ENCODE results near the gene ZPBP2. TPM values are rescaled to one million over a fixed set of nuclear protein-coding genes. Genes with fewer than 3 reads are reported as not detected.

Gene ZPBP2, protein sequence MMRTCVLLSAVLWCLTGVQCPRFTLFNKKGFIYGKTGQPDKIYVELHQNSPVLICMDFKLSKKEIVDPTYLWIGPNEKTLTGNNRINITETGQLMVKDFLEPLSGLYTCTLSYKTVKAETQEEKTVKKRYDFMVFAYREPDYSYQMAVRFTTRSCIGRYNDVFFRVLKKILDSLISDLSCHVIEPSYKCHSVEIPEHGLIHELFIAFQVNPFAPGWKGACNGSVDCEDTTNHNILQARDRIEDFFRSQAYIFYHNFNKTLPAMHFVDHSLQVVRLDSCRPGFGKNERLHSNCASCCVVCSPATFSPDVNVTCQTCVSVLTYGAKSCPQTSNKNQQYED
- polyA plus RNA-seq (not detected in 3 replicates), polyA minus RNA-seq (not detected in 3 replicates)
- not detected for polyA plus RNA-seq (2011; ENCODE audit: low read depth)
- not detected in 2 replicates for polyA plus RNA-seq (2011; cell fraction: cytosol; rRNA removed)
- polyA plus RNA-seq (2011; cell fraction: nucleus; rRNA removed), result not detected in 2 replicates
- not detected in 2 replicates for polyA plus RNA-seq (2012; ENCODE audit: low replicate concordance)
- polyA minus RNA-seq (2011; cell fraction: cytosol; rRNA and poly(A)+ RNA removed), result not detected
- polyA minus RNA-seq (2011; cell fraction: nucleus; rRNA and poly(A)+ RNA removed), result not detected in 2 replicates

DNA sequence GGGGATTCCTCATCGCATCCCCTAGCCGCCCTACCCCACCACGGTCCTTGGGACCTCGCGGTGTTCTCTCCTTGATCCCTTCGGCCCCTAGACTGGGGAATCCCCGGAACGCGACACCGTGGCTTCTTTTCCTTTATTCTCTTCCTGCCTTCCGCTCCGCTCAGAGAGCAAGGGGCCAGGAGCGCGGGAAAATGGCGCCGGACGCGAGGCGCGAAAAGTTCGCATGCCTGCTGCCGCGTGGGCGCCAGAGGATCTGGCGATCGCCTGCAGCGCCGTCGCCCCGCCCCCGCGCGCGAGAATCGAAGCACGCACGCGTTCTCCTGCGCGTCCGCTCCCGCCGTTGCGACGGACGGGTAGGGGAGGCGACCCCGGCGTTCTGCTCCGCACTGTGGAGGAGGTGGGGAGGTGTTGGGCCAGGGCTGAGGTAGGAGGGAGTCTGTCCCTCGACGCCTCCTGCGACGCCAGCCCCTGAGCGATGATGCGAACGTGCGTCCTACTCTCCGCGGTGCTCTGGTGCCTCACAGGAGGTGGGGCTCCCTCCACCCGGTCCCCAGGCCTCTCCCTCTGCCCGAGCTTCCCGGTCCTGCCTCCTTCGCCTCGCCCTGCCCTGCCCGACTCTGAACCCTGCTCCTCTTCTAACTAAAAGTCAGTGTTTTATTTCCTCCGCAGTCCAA, at the start of gene ZPBP2:
TSS of gene ZPBP2 (plus strand) at position 323 of the 674 bp plus-strand sequence. CDS start at position 476, 153 bp downstream.
- Histone ChIP-seq H4K20me1 (ENCODE audit: control insufficient read depth, extremely low read depth, insufficient read depth, low read length) (no peaks in the 10 kb centered on the region), H2AFZ (ENCODE audit: control insufficient read depth, low read length) (no peak within 1 kb of the TSS), H3K4me2 (ENCODE audit: control insufficient read depth, extremely low read depth, insufficient read depth, low read depth, low read length) (no peak within 1 kb of the TSS), H3K9me3 (ENCODE audit: control insufficient read depth, low read depth, low read length) (no peaks in the 10 kb centered on the region), H3K27me3 (ENCODE audit: control insufficient read depth, extremely low read depth, insufficient read depth, low read length) (peaks cover 48% of the 10 kb centered on the region), H3K9me1 (ENCODE audit: control insufficient read depth, extremely low read depth, insufficient read depth, low read length) (no peaks in the 10 kb centered on the region), H3K79me2 (ENCODE audit: control insufficient read depth, insufficient read depth, low read length) (no peaks in the 10 kb centered on the region), H3K36me3 (ENCODE audit: control insufficient read depth in 2 of 2, extremely low read depth in 1 of 2, insufficient read depth in 2 of 2, low read length in 2 of 2) (no peaks in the 10 kb centered on the region), H3K9ac (ENCODE audit: control insufficient read depth, extremely low read depth, insufficient read depth, low read length) (no peak within 1 kb of the TSS), H3K4me1 (ENCODE audit: control insufficient read depth, extremely low read depth, insufficient read depth, low read length) (no peaks in the 10 kb centered on the region), H3K27ac (ENCODE audit: control insufficient read depth, insufficient read depth, low read length) (no peak within 1 kb of the TSS), H3K4me3 (ENCODE audit: control insufficient read depth in 2 of 3, extremely low read depth in 1 of 3, insufficient read depth in 2 of 3, low read depth in 1 of 3, low read length in 3 of 3) (no peak within 1 kb of the TSS)
- TF ChIP-seq EZH2 (IDR thresholded peaks at IDR 0.05; ENCODE audit: low read length), result no peak
- TF ChIP-seq, protein P1, sequence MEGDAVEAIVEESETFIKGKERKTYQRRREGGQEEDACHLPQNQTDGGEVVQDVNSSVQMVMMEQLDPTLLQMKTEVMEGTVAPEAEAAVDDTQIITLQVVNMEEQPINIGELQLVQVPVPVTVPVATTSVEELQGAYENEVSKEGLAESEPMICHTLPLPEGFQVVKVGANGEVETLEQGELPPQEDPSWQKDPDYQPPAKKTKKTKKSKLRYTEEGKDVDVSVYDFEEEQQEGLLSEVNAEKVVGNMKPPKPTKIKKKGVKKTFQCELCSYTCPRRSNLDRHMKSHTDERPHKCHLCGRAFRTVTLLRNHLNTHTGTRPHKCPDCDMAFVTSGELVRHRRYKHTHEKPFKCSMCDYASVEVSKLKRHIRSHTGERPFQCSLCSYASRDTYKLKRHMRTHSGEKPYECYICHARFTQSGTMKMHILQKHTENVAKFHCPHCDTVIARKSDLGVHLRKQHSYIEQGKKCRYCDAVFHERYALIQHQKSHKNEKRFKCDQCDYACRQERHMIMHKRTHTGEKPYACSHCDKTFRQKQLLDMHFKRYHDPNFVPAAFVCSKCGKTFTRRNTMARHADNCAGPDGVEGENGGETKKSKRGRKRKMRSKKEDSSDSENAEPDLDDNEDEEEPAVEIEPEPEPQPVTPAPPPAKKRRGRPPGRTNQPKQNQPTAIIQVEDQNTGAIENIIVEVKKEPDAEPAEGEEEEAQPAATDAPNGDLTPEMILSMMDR (optimal IDR thresholded peaks at IDR 0.05 in 1 of 3, IDR thresholded peaks at IDR 0.05 in 1 of 3, conservative IDR thresholded peaks at IDR 0.05 in 1 of 3; ENCODE audit: extremely low read depth in 1 of 3, insufficient read depth in 2 of 3, low read length in 3 of 3), result no peak
- dilution Hi-C loops (cut with MboI; ENCODE audit: extremely low pct_ligation_motif_present, low sequenced_read_pairs), result no loop called here
- DNase-seq (ENCODE audit: low read depth, low spot score) (no peak), FAIRE-seq (no peak)

DNA sequence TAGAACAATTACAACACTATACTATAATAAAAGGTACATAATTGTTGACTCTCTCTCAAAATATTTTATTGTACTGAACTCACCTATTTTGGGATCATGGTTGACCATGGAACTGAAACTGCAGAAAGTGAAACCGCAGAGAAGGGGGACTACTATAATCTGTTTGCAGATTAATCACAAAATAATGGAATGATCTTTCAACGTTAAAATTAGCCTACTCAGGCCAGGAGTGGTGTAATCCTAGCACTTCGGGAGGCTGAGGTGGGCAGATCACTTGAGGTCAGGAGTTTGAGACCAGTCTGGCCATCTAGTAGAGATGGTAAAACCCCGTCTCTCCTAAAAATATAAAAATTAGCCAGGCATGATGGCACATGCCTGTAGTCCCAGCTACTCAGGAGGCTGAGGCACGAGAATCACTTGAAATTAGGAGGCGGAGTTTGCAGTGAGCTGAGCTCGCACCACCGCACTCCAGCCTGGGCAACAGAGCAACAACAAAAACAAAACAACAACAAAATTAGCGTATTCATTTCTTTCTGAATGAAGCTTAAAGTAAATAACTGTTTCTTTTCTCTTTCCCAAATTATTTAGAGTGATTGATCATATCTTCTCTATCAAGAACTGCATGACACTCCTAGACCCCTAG, 49.5 kb upstream of the ZPBP2 start:
- H3K4me3 ChIP-seq (ENCODE audit: control insufficient read depth in 2 of 3, extremely low read depth in 1 of 3, insufficient read depth in 2 of 3, low read depth in 1 of 3, low read length in 3 of 3), result no peak overlapping the region
- FAIRE-seq, result no peak
- no peak for DNase-seq (ENCODE audit: low read depth, low spot score)
- H3K9me3 ChIP-seq (ENCODE audit: control insufficient read depth, low read depth, low read length), result peaks cover 2% of the 10 kb centered on the region
- TF ChIP-seq EZH2 (IDR thresholded peaks at IDR 0.05; ENCODE audit: low read length), result no peak
- TF ChIP-seq, protein P1 (optimal IDR thresholded peaks at IDR 0.05 in 1 of 3, IDR thresholded peaks at IDR 0.05 in 1 of 3, conservative IDR thresholded peaks at IDR 0.05 in 1 of 3; ENCODE audit: extremely low read depth in 1 of 3, insufficient read depth in 2 of 3, low read length in 3 of 3), result no peak
- H3K36me3 ChIP-seq (ENCODE audit: control insufficient read depth in 2 of 2, extremely low read depth in 1 of 2, insufficient read depth in 2 of 2, low read length in 2 of 2), result no peaks in the 10 kb centered on the region
- H2AFZ ChIP-seq (ENCODE audit: control insufficient read depth, low read length), result no peak overlapping the region
- H3K9me1 ChIP-seq (ENCODE audit: control insufficient read depth, extremely low read depth, insufficient read depth, low read length), result no peaks in the 10 kb centered on the region
- dilution Hi-C loops (cut with MboI; ENCODE audit: extremely low pct_ligation_motif_present, low sequenced_read_pairs), result no loop called here
- no peaks in the 10 kb centered on the region for H3K27me3 ChIP-seq (ENCODE audit: control insufficient read depth, extremely low read depth, insufficient read depth, low read length)
- H4K20me1 ChIP-seq (ENCODE audit: control insufficient read depth, extremely low read depth, insufficient read depth, low read length), result no peaks in the 10 kb centered on the region
- H3K4me1 ChIP-seq (ENCODE audit: control insufficient read depth, extremely low read depth, insufficient read depth, low read length), result peaks cover 17% of the 10 kb centered on the region
- H3K4me2 ChIP-seq (ENCODE audit: control insufficient read depth, extremely low read depth, insufficient read depth, low read depth, low read length), result peak overlapping the region; percentile 23
- no peak overlapping the region for H3K9ac ChIP-seq (ENCODE audit: control insufficient read depth, extremely low read depth, insufficient read depth, low read length)
- H3K27ac ChIP-seq (ENCODE audit: control insufficient read depth, insufficient read depth, low read length), result no peak overlapping the region
- no peaks in the 10 kb centered on the region for H3K79me2 ChIP-seq (ENCODE audit: control insufficient read depth, insufficient read depth, low read length)

All from keratinocyte (primary cell).